KG1 (cell line): ENCODE data around the gene MYCL.
"Not testable (repeated sequence)": the region's sequence is repeated elsewhere in the genome, so short reads cannot be mapped to it uniquely, and the experiment has no call there.

Experiments
- DNase-seq: peaks from one replicate; lab custom pipeline; 2025; lab: John Stamatoyannopoulos, UW

The MYCL gene

GRCh38 chr1:39917825-39918224 lies 16.1 kb upstream of the MYCL start:
- DNase-seq = no peak

- DNase-seq = no peak
Measured at GRCh38 chr1:39915499-39916129, 13.9 kb upstream of the MYCL start.

GRCh38 chr1:39913136-39913535 lies 11.4 kb upstream of the MYCL start:
- not testable (repeated sequence) for DNase-seq

- DNase-seq = no peak
Measured at GRCh38 chr1:39910263-39910662, 8.5 kb upstream of the MYCL start.

GRCh38 chr1:39908534-39908933 lies 6.8 kb upstream of the MYCL start:
- no peak for DNase-seq

- no peak for DNase-seq
Measured at GRCh38 chr1:39907528-39908453, 6.1 kb upstream of the MYCL start.

GRCh38 chr1:39905172-39905571 lies 3.5 kb upstream of the MYCL start:
- DNase-seq = no peak

GRCh38 chr1:39902460-39902807 lies 717 bp upstream of the MYCL start:
- DNase-seq = no peak

GRCh38 chr1:39901464-39901713 lies 328 bp downstream of the MYCL start:
- no peak for DNase-seq

GRCh38 chr1:39900662-39901463 lies 854 bp downstream of the MYCL start:
- DNase-seq = no peak

- no peak for DNase-seq
Measured at GRCh38 chr1:39899611-39900538, 1.8 kb downstream of the MYCL start.

GRCh38 chr1:39898648-39899603 lies 2.8 kb downstream of the MYCL start:
- no peak for DNase-seq

GRCh38 chr1:39898191-39898590 lies 3.5 kb downstream of the MYCL start:
- no peak for DNase-seq

- no peak for DNase-seq
Measured at GRCh38 chr1:39896909-39897685, 4.6 kb downstream of the MYCL start.

GRCh38 chr1:39895731-39896480 lies 5.8 kb downstream of the MYCL start:
- no peak for DNase-seq

GRCh38 chr1:39894884-39895495 lies 6.7 kb downstream of the MYCL start:
- DNase-seq = no peak

GRCh38 chr1:39892601-39893595 lies 8.8 kb downstream of the MYCL start:
- no peak for DNase-seq
